ENCODE measurements around the gene SMIM36.

SMIM36 gene

GRCh38 chr17:55418369-55419268 is 92.6 kb downstream of the SMIM36 start:
- Histone ChIP-seq H3K4me1 (ENCODE audit: insufficient read depth, low read length) (peaks cover 8% of the 10 kb centered on the region), H3K4me3 (ENCODE audit: low read length) (no peak overlapping the region), H2AFZ (ENCODE audit: low read depth, low read length) (no peak overlapping the region), H3K9me3 (ENCODE audit: low read length) (no peaks in the 10 kb centered on the region), H3K36me3 (ENCODE audit: insufficient read depth, low read length) (peaks cover 5% of the 10 kb centered on the region), H3K27me3 (ENCODE audit: insufficient read depth, low read length) (no peaks in the 10 kb centered on the region)

GRCh38 chr17:55417411-55418268 is 93.6 kb downstream of the SMIM36 start:
- H3K27me3 ChIP-seq (ENCODE audit: insufficient read depth, low read length), result no peaks in the 10 kb centered on the region
- H3K36me3 ChIP-seq (ENCODE audit: insufficient read depth, low read length), result peaks cover 7% of the 10 kb centered on the region
- H3K9me3 ChIP-seq (ENCODE audit: low read length), result no peaks in the 10 kb centered on the region
- H3K4me1 ChIP-seq (ENCODE audit: insufficient read depth, low read length), result peaks cover 8% of the 10 kb centered on the region
- H2AFZ ChIP-seq (ENCODE audit: low read depth, low read length), result no peak overlapping the region
- H3K4me3 ChIP-seq (ENCODE audit: low read length), result no peak overlapping the region

DNA sequence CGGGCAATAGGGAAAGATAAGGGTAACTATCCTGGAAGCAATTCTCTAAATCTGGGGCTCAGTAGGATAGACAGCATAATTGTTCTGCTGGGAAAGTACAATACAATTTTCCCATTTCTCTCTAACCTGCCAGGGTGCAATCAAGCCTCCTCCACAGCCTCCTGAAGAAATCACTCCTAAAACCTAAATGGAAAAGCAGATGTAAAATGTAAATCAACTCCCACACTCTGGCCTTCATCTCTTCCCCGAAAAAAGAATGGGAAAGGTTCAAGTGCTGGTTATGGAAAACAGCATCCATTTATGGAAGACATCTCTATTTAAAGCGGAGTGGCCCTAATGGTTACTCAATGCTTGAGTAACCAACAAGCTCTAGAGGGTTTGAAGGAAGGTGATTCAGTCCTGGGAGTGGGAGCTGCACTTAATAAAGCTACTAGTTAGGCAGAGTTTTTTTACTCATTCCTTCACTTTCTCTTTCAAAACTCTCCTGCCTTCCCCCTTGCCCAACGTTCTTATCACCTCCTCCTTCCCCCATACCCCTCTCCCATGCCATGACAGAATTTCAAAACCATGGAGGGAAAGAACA is 94.7 kb downstream of the SMIM36 start:
- Histone ChIP-seq H3K27me3 (ENCODE audit: insufficient read depth, low read length) (no peaks in the 10 kb centered on the region), H3K36me3 (ENCODE audit: insufficient read depth, low read length) (peaks cover 16% of the 10 kb centered on the region), H3K4me1 (ENCODE audit: insufficient read depth, low read length) (peaks cover 8% of the 10 kb centered on the region), H2AFZ (ENCODE audit: low read depth, low read length) (no peak overlapping the region), H3K9me3 (ENCODE audit: low read length) (no peaks in the 10 kb centered on the region), H3K4me3 (ENCODE audit: low read length) (no peak overlapping the region)

DNA sequence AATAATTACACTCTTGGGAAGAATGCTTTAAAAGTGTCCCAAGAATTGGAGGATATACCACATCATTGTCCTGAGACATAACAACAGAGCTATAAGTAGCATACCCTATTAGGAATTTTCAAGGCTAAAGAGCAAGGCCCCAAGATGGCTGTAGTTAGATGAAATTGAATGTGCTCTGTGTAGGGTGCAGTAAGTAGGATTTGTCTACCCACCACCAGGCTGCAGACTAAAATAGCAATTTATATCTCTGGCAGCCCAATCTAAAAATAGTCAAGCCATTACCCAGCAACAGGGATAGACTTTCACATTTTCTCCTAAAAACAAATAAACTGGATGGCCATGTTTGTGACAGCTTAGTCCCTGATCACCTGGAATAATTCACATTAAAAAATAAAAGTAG is 95.3 kb downstream of the SMIM36 start:
- H3K4me1 ChIP-seq (ENCODE audit: insufficient read depth, low read length), result peaks cover 8% of the 10 kb centered on the region
- H3K27me3 ChIP-seq (ENCODE audit: insufficient read depth, low read length), result no peaks in the 10 kb centered on the region
- H3K36me3 ChIP-seq (ENCODE audit: insufficient read depth, low read length), result peaks cover 20% of the 10 kb centered on the region

DNA sequence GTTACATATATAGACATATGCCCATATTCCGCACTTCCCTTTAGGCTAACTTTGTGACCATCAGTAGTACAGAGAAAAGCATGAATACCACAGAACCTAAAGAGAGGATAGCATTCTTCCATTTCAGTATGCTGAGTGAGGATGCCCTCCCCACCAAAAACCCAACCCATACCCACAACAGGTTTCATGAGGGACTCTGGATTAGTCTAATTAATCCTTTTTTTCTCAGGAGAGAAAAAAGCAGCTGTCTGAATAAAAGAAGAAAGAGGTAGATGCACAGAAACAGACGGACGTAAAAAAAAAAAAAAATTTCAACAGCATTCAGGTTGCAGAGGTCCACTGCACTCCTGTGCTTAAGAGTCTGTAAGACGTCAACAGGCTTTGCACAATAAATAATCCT is 96.3 kb downstream of the SMIM36 start:
- H3K36me3 ChIP-seq (ENCODE audit: insufficient read depth, low read length), result peaks cover 31% of the 10 kb centered on the region
- no peak overlapping the region for H3K4me3 ChIP-seq (ENCODE audit: low read length)
- H3K4me1 ChIP-seq (ENCODE audit: insufficient read depth, low read length), result peaks cover 2% of the 10 kb centered on the region
- no peak overlapping the region for H2AFZ ChIP-seq (ENCODE audit: low read depth, low read length)
- no peaks in the 10 kb centered on the region for H3K9me3 ChIP-seq (ENCODE audit: low read length)
- no peaks in the 10 kb centered on the region for H3K27me3 ChIP-seq (ENCODE audit: insufficient read depth, low read length)

More for the DNA sequence above, 95.3 kb downstream of the SMIM36 start:
- no peaks in the 10 kb centered on the region for H3K9me3 ChIP-seq (ENCODE audit: low read length)
- no peak overlapping the region for H3K4me3 ChIP-seq (ENCODE audit: low read length)
- H2AFZ ChIP-seq (ENCODE audit: low read depth, low read length), result no peak overlapping the region

DNA sequence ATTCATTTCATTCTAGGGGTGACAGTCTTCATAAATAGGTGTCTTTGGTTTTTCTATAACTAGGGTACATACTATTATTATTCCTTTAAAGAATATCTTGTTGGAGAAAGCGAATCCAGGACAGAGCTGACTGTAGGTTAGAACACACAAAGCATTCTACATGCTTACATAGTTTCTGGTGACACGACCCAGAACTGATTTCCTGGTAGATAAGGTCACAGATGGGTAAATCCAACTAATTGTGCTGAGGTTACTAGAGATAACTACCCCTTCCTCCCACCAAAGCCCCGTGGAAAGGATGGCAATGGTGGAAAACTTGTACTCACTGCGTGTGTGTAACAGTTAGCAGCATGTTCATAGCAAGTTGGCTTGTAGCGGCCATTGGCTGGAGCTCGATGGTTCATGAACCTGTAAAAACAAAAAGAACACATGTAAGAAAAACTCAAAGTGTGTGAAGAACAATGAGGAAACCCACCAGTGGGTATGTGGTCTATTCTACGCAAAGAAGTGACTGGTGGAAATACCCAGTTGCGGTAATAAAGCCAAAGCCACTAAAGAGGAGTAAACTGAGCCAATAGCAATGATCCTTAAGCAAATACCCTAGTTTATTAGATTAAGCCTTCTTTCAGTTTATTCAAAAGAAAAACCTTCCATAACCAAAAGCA is 97.3 kb downstream of the SMIM36 start:
- Histone ChIP-seq H2AFZ (ENCODE audit: low read depth, low read length) (no peak overlapping the region), H3K36me3 (ENCODE audit: insufficient read depth, low read length) (peaks cover 40% of the 10 kb centered on the region), H3K9me3 (ENCODE audit: low read length) (no peaks in the 10 kb centered on the region), H3K4me3 (ENCODE audit: low read length) (no peak overlapping the region), H3K27me3 (ENCODE audit: insufficient read depth, low read length) (no peaks in the 10 kb centered on the region), H3K4me1 (ENCODE audit: insufficient read depth, low read length) (no peaks in the 10 kb centered on the region)

DNA sequence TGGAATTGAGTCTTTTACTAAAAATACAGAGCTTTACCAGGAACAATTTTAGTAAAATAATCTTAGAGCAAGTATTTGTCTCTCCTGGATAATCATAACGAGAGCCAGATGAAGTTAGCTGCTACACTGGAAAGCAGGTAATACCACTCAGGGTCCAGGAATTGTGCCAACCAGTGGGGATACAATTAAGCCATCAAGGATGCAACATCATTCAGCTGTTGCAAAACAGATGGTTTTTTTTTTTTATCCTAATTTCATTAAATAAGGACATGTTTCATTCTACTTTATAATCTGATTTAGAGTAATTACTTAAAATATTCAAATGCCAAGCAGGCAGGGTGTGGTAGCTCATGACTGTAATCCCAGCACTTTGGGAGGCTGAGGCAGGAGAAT is 99.8 kb downstream of the SMIM36 start:
- H3K9me3 ChIP-seq (ENCODE audit: low read length), result no peaks in the 10 kb centered on the region
- no peak overlapping the region for H2AFZ ChIP-seq (ENCODE audit: low read depth, low read length)
- no peaks in the 10 kb centered on the region for H3K27me3 ChIP-seq (ENCODE audit: insufficient read depth, low read length)
- H3K36me3 ChIP-seq (ENCODE audit: insufficient read depth, low read length), result peaks cover 56% of the 10 kb centered on the region
- H3K4me3 ChIP-seq (ENCODE audit: low read length), result no peak overlapping the region
- no peaks in the 10 kb centered on the region for H3K4me1 ChIP-seq (ENCODE audit: insufficient read depth, low read length)

DNA sequence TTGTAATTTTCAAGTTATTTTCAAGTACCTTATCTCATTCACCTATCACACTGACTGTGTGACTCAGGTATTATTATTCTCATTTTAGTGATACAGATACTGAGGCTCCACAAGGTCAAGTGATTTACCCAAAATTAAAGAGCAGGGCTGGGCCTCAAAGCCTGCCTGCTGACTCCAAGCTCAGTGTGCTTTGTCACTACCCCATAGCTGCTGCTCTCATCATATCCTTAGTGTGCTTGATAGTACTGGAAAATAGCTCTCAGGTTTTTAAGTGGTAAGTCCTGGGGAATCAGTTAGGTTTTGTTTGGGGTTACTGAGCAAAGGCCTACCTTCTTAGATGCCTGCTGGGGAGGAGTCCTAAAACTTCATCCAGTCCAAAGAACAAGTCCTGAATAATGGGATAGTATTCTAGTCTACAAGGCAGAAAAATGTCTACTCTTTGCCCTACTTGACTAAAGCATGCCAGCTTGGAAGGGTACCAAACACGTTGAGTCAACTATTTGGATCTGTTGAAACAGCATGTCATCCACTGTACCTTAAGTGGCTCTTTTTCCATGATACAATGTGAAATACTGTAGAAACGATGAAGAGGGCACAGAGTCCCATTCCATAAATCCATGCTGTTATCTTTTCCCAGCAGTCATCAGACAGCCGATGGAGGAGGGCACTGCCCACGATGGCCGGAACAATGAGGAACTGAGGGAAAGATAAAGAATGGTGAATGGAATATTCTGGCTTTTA is 100.4 kb downstream of the SMIM36 start:
- H3K4me1 ChIP-seq (ENCODE audit: insufficient read depth, low read length), result no peaks in the 10 kb centered on the region
- H2AFZ ChIP-seq (ENCODE audit: low read depth, low read length), result no peak overlapping the region
- H3K4me3 ChIP-seq (ENCODE audit: low read length), result no peak overlapping the region
- no peaks in the 10 kb centered on the region for H3K27me3 ChIP-seq (ENCODE audit: insufficient read depth, low read length)
- peaks cover 61% of the 10 kb centered on the region for H3K36me3 ChIP-seq (ENCODE audit: insufficient read depth, low read length)
- no peaks in the 10 kb centered on the region for H3K9me3 ChIP-seq (ENCODE audit: low read length)

GRCh38 chr17:55409030-55409800 is 102.0 kb downstream of the SMIM36 start:
- no peaks in the 10 kb centered on the region for H3K9me3 ChIP-seq (ENCODE audit: low read length)
- H2AFZ ChIP-seq (ENCODE audit: low read depth, low read length), result no peak overlapping the region
- H3K27me3 ChIP-seq (ENCODE audit: insufficient read depth, low read length), result no peaks in the 10 kb centered on the region
- no peak overlapping the region for H3K4me3 ChIP-seq (ENCODE audit: low read length)
- H3K36me3 ChIP-seq (ENCODE audit: insufficient read depth, low read length), result peaks cover 69% of the 10 kb centered on the region
- no peaks in the 10 kb centered on the region for H3K4me1 ChIP-seq (ENCODE audit: insufficient read depth, low read length)

DNA sequence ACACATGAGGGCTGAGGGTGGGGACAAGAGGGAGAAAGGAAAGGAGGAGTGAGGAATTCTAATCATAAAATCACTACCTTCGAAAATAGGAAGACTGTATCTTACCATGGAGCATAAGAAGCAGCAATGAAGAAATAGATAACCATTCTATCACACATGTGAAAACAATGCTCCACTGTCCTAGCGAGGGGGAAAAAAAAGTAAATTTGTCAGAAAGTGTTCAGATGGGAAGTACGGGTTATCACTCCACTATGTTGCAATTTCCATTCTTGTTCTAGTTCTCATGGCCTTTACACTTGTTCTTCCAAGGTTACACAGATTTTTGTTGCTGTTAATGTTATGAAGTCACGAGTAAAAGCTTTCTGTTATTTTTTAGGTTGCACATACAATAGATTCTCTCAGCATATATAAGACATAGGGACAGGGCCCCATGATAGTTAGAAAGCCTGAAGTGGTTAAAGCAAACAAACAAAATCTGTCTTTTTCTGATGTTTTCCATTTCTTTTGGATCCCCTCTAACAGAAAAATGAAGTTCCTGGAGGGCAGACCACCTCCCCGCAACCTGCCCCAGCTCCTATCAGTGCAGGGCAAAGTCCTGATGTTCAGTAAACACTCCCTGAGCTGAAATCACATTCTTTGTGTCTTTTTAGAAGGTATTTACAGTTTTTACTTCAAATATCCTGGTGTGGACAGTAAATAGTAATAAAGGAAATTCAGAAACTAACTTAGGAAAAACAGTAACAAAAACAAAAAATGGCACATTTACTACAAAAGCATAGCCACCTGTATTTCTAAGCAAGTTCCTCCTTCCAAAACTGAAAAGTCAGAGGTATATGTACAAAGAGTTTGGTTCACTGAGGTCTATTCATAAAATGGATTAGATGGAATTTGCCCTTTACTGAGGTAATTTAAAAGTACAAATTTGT is 103.3 kb downstream of the SMIM36 start:
- Histone ChIP-seq H3K4me3 (ENCODE audit: low read length) (no peak overlapping the region), H3K9me3 (ENCODE audit: low read length) (no peaks in the 10 kb centered on the region), H3K4me1 (ENCODE audit: insufficient read depth, low read length) (no peaks in the 10 kb centered on the region), H2AFZ (ENCODE audit: low read depth, low read length) (no peak overlapping the region), H3K27me3 (ENCODE audit: insufficient read depth, low read length) (no peaks in the 10 kb centered on the region), H3K36me3 (ENCODE audit: insufficient read depth, low read length) (peaks cover 64% of the 10 kb centered on the region)

DNA sequence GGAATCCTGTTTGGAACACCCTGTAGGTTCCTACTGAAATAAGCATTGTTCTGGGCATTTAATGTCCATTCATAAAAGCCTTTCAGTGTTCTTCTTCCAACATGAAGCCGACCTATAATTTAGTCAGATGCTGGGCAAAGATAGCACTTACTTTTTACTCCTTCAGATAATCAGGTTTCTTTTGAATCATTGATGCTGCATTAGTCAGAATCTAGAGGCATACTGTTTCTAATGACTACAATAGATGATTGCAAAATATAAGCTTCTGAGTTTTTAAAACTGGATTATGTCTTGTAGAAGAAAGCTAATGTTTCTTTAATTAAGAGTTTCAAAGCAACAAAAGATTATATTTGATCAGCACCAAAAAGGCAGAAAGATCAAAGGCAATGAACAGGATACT is 105.7 kb downstream of the SMIM36 start:
- no peaks in the 10 kb centered on the region for H3K4me1 ChIP-seq (ENCODE audit: insufficient read depth, low read length)
- H2AFZ ChIP-seq (ENCODE audit: low read depth, low read length), result no peak overlapping the region
- no peaks in the 10 kb centered on the region for H3K9me3 ChIP-seq (ENCODE audit: low read length)
- peaks cover 59% of the 10 kb centered on the region for H3K36me3 ChIP-seq (ENCODE audit: insufficient read depth, low read length)
- no peaks in the 10 kb centered on the region for H3K27me3 ChIP-seq (ENCODE audit: insufficient read depth, low read length)
- no peak overlapping the region for H3K4me3 ChIP-seq (ENCODE audit: low read length)

Data from neuron (in vitro differentiated cells).